GM15510 (cell line): Measurements from ENCODE around the gene CCNJL.

ENCODE experiments used
- POLR2A ChIP-seq: IDR thresholded peaks from 3 replicates; pipeline ENCODE4 v1.6.1; 2011; ENCODE audit warnings: borderline replicate concordance; ENCODE audit not compliant: insufficient read length; ENCODE audit errors: extremely low read depth

The CCNJL gene

GRCh38 chr5:160262151-160263074 lies 50.0 kb downstream of the CCNJL start:
- TF ChIP-seq POLR2A: no peak

GRCh38 chr5:160260881-160261815 lies 51.2 kb downstream of the CCNJL start:
- no peak for TF ChIP-seq POLR2A

- no peak for TF ChIP-seq POLR2A
Observed at GRCh38 chr5:160260006-160260775, 52.2 kb downstream of the CCNJL start.

DNA sequence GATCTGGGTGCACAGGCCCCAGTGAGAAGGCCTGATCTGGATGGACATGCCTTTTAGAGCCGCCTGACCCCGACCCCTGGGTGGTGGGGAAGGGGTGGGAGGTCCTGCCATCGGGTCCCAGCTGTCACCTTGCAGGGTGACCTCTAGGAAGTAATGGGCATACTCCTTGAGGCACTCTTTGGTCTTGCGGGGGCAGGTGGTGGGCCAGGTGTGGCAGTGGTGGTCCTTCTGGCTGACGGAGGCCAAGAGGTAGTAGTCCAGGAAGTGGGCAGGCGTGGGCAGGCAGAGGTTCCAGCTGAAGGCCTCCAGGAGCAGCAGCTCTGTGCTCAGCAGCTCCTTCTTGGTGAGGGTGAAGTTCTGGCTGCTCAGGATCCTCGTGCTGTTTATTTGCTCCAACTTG lies 53.0 kb downstream of the CCNJL start:
- no peak for TF ChIP-seq POLR2A

GRCh38 chr5:160254706-160255105 lies 57.7 kb downstream of the CCNJL start:
- TF ChIP-seq POLR2A: no peak

GRCh38 chr5:160253441-160253840 lies 58.9 kb downstream of the CCNJL start:
- TF ChIP-seq POLR2A: no peak

DNA sequence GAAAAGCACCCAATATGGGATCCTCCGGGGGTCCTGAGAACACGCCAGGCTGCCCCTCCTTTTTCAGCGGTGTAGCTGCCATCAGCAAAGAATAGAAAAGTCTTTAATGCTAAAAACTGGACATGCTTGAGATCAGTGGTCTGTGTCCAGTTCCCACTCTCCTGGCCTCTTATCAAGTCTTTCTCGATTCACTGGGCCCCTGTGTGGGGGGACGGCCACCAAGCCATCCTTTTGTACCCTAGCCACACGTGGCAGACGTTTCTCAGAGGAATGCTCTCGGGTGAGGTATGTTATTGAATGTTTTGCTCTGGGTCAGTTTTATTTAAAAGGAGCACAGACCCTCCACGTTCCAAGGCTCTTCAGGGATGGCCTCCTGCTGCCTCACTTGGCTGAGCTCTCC lies 59.4 kb downstream of the CCNJL start:
- no peak for TF ChIP-seq POLR2A

DNA sequence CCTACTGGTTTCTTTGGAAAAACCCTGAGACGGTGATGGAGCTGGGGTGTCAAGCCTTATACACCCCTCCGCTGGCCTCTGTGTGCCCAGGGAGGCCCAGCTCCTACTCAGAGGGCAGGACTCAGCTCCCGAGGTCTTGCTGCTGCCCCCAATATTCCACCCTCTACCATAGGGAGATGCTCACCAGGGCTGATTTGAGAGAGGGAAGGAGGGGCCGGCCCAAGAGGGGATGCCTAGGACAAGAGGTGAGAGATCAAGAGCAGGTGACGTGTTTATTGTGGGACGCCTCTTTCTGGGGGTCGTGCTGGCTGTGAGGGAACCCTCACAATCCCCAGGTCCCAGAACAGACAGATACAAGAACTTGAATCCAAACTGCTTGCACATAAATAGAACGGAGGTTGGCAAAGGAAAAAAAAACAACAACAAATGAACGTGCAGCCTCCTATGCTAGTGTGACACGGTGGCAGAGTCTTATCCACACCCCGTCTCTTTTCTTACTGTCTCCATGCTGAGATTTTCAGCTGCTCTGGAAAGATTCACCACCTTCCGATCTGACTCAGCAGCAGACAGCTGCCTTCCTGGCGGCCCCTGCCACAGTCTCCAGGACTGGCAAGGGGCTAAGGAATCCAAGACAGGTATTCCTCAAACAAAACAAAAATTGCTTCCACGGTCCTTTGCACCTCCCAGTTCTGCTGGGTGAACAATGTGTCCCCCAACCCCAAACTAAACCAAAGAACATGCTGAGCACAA lies 60.8 kb downstream of the CCNJL start:
- TF ChIP-seq POLR2A: no peak

GRCh38 chr5:160250826-160251225 lies 61.5 kb downstream of the CCNJL start:
- TF ChIP-seq POLR2A: no peak

DNA sequence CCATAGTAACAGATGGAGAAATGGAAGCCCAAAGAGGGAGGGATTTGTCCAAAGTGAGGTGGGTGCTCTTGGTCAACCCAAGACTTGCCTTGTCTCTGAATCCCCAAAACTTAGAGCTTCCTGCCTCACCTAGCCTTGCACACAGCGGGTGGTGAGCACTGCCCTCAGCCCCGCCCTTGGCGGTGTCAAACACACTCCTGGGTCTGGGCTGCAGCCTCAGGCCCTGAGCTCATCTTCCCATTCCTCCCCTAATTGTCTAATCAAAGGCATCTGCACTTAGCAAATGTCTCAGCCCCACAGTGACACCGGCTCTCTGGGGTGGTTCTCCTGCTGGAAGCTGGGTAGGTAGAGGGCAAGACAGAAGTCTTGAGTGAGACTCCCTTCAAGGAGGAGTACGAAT lies 62.1 kb downstream of the CCNJL start:
- no peak for TF ChIP-seq POLR2A

DNA sequence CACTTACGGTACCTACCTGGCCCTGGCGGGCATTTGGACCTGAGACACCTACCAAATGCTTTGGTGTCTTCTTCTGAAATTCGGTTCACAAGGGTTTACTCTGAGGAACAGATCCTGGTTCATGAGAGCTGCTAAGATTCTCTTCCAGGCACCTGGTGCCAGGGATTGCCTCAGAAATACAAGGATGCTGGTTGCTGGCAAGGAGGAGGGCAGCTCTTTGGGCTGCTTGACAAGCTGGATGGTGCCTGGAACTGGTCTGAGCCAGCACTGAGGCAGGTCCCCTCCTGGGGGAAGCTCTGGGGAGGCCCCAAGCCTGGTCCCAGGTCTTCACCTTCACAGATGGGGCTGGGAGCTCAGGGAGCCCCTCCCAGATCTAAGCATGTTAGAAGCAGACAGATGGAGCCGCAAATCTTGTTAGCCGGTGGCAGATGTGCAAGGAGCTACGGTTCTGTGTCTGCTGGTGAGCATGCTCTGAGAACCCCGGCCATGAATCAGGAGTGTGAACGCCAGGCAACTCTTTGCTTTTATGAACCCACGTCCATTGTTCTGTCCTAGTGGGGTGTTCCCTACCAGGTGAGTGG lies 66.8 kb downstream of the CCNJL start:
- no peak for TF ChIP-seq POLR2A

DNA sequence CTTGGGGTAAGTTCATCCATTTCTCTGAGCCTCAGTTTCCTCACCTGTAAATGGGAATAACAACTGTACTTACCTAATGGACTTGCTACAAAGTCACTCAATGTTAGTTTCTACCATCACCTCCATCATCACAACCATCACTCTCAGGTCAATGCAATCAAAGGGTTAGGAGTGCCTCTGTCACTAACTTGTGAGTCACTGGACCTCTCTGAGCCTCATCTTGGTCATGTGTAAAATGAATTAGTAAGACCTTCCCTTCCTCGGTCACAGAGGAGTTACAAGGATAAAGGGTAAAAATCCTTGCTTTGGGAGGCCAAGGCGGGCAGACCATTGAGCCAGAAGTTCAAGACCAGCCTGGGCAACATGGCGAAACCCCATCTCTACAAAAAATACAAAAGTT lies 70.2 kb downstream of the CCNJL start:
- TF ChIP-seq POLR2A: no peak

- no peak for TF ChIP-seq POLR2A
Observed at GRCh38 chr5:160240350-160240749, 72.0 kb downstream of the CCNJL start.
